ENCODE measurements around the gene SCAF8.

GRCh38 chr6:154736618-154737259 lies 3.5 kb downstream of the SCAF8 start:
- TF ChIP-seq CTCF (IDR thresholded peaks at IDR 0.05; ENCODE audit: low read length) (no peak), EZH2phosphoT487 (IDR thresholded peaks at IDR 0.05; ENCODE audit: low read length) (no peak)

Measured in MM.1S (cell line).